HG03460 (cell line): ENCODE results near the gene ARID3C.
"Not testable (repeated sequence)": the region's sequence is repeated elsewhere in the genome, so short reads cannot be mapped to it uniquely, and the experiment has no call there.

Experiments
- ATAC-seq: cut with Tn5 transposase; IDR thresholded peaks from one replicate; pipeline ENCODE4 v1.9.1; 2021; ENCODE audit not compliant: unreplicated experiment

The ARID3C gene

DNA sequence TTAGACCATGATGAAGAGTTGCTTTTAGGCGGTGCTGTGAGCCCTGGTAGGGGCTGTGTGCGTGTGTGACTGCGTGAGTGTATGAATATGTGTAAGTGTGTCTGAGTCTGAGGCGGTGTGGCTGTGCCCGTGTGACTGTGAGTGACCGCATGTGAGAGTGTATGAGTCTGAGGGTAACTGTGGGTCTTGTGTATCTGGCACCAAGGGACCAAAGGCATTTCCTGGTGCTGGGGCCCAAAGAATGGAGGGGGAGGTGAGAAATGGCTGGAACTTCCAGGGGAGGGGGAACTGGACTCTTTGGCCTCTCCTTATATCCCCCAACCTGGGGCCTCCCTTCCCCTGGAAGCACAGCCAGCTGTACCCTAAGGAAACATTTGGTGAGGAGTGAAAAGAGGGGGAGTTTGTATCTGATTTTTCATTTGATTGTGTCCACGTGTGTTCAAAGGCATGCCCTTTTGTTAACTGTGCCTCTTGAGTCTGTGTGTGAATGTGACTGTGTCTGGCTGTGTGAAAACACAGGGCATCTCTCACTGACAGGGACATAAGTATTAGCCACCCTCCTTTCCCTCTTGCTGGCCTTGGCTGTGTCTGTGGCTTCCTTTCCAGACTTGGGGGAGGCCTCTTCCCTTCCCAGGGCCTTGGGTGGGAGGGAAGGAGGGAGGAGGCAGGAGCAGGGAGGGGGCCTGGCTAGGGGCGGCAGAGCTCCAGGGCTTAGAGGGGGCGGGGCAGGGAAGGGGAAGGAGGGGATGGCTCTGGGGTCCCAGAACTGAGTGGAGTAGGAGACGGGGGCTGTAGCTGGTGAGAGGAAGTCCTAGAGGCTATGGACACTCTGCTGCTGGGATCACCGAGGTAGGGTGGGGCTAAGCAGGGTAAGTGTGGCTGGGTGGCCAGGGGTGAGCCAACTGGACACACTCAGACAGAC is 24.5 kb upstream of the ARID3C start:
- ATAC-seq = no peak

DNA sequence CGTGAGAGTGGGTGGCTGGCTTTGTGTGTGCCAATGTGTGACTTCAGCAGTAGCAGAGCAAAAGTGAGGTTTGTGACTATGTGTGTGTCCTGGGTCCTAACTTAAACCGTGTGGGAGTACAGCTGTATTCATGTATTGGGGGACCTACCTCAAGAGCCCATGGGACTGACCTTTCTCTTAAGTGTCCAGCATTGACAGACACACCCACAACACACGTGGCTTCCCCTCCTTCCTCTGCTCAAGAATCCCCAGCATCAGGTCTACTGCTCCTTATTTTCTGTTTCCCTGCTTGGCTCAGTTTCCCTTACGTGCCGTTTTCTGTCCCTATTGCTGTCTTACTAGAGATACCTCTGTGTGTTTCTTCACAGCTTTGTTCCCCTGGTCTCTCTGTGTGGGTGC is 23.7 kb upstream of the ARID3C start:
- no peak for ATAC-seq

DNA sequence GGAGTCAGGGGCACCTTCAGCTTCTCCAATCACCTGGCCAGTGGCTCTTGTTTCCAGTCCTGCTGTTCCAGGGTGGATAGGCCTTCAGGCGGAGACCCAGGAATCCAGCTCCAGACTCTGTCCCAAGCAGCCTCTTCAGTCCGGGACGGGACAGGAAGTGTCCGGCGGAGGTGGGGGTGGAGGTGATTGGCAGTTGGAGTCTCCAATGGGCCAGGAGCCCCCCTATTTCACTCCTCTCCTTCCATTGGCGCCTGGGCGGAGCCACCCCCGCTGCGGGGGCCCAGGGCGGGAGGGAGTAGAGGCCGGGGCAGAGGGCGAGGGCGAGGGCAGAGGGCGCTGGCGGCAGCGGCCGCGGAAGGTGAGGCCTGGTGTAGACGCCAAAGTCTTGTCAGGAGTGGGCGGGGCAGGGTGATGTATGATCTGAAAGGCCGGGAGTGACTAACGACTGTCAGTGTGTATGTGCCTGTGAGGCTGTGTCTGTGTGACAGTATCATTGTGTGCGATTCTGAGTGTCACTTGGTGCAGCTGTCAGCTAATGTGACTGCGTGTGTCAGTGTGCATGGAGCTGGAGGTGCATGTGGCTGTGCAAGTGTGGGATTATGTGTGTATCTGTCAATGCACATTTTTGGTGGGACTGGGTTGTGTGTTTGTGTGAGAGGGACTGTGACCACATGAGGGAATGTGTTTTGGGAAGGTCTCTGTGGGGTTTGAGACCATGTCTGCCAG is 23.2 kb upstream of the ARID3C start, which contains the start of gene IL11RA:
Gene IL11RA, plus strand, starts transcription at position 310 of the 726 bp plus-strand sequence. CDS start 3,033 bp downstream, outside the sequence.
- ATAC-seq = no peak

DNA sequence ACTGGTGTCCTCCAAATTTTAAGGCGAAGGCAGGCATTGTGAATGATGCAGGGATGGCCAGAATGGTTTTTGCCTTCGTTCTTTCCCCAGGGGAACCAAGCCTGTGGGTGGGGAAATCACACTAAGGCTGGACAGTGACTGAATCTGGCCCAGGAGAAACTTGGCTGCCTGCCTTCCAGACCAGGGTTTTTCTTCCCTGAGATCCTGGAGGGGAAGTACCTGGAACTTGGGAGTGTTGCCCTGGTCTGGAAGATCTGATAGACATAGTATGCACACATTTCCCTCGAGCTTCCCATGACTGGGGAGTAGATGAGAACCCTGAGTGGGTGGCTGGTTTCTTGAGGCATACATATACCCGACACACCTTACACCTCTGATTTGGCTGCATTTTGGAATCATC is 22.5 kb upstream of the ARID3C start:
- ATAC-seq = no peak

DNA sequence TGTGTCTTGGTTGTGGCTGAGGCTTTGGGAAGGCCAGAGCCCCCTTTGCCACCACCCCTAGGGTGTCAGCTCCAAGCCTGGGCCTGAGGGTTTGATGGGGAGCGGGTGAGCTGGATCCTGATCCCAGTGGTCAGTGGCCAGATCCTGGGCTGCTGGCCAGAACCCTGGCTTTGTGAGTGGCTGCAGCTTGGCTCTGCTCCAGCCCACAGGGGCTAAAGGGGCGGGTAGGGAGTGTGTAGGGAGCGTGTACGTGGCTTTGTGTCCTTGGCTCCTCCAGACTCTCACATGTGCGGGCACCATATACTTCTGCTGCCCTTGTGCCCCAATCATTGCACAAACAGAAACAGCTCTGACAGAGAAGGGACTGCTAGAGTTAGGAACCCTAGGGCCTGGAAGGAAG is 21.9 kb upstream of the ARID3C start:
- no peak for ATAC-seq

DNA sequence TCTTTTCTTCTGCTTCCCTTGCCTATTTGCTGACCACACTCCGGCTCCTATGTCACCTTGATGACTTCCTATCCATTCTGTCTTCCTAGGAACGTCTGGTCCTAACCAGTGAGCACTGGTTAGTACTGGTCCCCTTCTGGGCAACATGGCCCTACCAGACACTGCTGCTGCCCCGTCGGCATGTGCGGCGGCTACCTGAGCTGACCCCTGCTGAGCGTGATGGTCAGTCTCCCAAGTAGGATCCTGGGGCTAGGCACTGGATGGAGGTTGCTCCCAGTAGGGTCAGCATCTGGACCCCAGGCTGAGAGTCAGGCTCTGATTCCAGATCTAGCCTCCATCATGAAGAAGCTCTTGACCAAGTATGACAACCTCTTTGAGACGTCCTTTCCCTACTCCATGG is 19.8 kb upstream of the ARID3C start:
- ATAC-seq = no peak

DNA sequence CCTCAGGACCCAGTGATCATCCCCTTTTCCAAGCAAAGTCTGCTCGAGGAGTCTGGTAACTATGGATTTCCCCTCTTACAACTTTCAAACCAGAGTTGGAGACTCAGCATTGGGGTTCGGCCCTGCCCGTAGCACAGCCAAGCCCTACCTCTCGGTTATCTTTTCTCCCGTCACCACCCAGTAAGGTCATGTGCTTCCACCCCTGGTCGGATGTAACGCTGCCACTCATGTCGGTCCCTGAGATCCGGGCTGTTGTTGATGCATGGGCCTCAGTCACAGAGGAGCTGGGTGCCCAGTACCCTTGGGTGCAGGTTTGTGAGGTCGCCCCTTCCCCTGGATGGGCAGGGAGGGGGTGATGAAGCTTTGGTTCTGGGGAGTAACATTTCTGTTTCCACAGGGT is 18.8 kb upstream of the ARID3C start:
- no peak for ATAC-seq

DNA sequence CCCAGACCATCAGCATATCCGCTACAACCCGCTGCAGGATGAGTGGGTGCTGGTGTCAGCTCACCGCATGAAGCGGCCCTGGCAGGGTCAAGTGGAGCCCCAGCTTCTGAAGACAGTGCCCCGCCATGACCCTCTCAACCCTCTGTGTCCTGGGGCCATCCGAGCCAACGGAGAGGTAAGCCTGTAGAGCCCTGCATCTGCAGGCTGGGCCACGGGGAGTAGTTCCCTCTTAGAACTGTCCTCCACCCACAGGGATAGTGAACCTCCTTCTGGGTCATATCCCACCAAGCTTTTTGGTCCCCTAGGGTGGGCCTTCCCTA is 18.2 kb upstream of the ARID3C start:
- ATAC-seq = peak; percentile 17

DNA sequence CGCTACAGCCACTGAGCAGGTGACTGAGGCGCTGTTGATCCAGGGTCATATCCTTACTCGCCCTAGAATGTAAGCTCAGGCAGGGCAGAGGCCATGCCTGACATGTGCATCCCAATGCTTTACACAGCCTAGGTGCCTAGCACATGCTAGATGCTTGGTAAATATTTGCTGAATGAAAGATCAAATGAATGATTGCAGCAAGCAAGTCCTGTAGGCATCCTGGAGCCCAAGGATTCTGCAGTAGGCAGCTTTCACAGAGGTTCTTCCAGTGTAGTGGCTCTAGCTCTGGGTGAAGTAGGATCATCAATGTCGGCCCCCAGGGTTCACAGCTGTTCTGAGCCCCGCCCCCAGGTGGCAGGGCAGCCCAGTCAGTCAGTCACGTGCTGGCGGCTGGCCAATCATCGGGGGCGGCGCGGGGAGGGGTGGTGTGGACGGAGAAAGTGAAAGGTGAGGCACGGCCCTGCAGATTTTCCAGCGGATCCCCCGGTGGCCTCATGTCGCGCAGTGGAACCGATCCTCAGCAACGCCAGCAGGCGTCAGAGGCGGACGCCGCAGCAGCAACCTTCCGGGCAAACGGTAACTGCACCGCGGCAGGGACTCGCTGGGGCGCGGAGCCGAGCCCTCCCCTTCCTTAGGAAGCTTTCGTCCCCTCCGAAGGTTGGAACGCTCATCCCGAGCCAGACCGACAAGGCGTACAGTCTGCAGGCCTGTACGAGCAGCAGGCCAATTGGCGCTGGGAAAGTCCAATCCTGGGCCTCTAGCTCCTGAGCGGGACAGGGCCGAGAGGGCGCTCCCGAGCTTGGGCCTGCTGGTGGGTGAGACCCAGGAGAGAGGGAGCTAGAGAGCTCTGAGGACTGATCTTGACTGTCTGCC is 17.6 kb upstream of the ARID3C start, which contains the start of gene GALT:
Gene GALT, plus strand, starts transcription at position 465 of the 873 bp plus-strand sequence. Its CDS starts 30 bp downstream, at position 495.
- ATAC-seq = peak; percentile 84

DNA sequence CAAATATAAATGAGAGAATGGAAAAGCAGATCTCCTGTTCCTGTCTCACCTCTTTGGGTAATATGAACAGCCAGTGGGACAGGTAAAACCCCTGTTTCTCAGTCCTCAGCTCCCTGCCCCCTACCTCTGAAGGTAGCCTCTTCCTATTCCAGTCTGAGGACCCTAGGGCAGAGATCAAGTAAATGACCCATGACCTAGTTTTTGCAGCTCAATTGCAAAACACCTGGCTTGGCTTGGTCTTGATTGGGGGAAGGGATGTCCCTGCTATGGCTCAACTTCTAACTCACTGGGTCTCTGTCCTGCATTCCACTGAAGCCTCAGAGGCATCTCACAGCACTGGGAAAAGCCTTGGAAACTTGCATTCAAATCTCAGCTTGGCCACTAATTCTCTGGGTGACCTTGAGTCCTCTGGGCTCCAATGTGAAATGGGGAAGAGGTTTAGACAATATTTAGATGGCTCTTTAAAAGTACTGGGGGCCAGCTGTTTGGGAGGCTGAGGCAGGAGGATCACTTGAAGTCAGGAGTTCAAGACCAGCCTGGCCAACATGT is 16.0 kb upstream of the ARID3C start:
- no peak for ATAC-seq

DNA sequence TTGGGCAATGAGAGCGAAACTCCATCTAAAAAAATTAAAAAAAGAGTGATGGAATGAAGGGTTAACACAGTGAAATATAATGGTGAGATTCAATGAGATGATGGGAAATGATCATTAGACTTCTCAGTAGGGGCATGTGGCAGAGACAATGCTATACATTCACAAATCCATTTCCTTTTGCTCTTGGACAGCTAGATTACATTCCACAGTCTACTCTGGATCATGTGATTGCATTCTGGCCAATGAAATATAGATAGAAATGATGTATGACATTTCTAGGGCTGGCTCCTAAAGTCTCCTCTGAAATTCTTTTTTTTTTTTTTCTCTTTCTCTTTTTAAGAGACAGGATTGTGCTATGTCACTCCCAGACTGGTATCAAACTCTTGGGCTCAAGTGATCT is 13.8 kb upstream of the ARID3C start:
- ATAC-seq = no peak

DNA sequence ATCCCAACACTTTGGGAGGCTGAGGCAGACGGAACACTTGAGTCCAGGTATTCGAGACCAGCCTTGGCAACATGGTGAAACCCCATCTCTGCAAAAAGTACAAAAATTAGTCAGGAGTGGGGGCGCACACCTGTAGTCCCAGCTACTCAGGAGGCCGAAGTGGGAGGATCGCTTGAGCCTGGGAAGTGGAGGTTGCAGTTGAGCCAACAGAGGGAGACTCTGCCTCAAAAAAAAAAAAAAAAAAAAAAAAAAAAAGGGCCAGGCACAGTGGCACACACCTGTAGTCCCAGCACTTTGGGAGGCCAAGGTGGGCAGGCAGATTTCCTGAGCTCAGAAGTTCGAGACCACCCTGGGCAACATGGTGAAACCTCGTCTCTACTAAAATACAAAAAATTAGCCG is 10.5 kb upstream of the ARID3C start:
- not testable (repeated sequence) for ATAC-seq

DNA sequence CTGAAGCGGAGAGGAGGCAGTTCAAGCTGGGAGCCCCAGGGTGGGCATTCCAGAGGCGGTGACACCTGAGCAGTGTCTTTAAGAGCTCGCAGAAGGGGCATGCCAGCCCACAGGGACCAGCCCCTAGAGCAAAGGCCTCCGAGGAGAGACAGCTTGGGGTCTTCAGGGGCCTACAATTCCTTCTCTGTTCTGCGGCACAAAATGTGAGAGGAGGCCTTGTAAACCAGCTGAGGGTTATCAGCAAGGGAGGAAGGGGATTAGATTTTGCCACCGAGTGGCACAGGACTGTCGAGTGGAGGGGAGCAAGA is 9.2 kb upstream of the ARID3C start:
- ATAC-seq = no peak

DNA sequence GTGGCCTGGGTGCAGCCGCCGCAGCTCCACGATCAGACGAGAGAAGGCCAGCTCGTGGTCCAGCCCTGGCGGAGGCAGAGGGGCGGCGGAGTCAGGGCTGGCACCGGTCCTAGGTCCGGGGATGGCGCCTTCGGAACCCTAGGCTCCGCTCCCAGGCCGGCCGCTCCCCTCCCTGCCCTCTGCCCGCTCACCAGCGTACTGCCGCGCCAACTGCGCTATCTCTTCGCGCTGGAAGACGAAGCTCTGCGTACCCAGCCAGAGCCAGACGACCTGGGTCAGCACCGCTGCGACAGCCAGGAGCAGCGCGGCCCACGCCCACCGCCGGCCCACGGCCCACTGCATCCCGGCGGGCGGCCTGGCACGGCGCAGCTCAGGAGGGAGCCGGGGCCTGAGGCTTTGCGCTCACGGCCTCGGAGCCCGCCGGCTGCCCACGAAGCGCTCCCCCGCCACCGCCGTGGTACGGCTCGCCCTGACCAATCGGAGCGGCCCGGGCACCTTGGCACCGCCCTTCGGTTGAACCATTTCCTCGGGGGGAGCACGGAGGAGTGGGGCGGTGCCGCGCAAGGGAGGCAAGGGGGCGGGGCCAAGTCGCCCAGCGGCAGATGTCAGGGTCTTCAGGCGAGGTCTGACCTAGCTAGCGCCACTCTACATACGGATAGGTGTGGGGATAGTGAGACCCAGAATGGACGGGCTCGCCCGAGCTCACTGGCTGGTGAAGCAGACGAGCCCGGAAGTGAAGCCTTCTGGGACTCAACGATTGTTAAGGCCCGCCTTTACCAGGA is 8.7 kb upstream of the ARID3C start, which contains the start of gene SIGMAR1:
Gene SIGMAR1, minus strand, starts transcription at position 432 of the 782 bp plus-strand sequence. Its CDS starts 90 bp downstream, at position 342.
- ATAC-seq = peak; percentile 88

DNA sequence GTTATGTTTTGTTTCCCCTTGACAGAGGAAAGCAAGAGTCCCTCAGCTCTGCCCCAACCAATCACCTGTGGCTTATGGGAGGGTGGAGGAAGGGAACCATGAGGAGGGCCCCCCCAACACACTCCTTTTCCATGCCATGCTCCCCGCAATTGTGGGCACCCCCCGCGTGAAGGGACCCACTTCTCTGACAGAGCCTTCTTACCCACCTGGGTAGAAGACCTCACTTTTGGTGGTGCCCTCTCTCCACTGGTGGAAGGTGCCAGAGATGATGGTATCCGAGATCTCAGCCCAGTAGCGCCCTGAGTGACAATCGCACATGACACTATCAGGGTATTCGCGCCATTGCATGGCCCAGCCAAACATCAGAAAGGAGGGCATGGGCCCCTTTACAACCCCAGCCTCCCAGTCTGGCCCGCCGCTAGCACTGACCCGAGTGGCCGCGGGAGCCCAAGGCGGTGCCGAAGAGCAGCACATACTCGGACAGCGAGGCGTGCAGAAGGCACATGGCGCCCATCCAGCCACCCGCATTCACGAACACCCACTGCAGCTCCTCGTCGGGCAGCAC is 8.0 kb upstream of the ARID3C start:
- ATAC-seq = no peak

DNA sequence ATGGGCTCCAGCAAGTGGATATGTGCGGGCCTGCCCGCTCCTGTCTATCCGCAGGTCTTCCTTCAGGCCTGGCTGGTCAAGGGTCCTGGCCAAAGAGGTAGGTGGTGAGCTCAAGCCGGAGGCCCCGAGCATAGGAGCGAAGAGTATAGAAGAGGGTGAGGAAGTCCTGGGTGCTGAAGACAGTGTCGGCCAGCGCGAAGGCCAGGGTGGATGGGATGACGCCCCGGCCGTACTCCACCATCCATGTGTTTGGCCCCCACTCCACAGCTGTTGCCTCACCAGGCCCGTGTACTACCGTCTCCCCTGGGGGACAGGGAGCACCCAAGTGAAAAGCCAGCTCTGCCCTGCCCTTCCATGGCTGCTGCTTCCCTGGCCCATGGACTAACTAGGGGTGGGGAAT is 6.7 kb upstream of the ARID3C start:
- no peak for ATAC-seq

DNA sequence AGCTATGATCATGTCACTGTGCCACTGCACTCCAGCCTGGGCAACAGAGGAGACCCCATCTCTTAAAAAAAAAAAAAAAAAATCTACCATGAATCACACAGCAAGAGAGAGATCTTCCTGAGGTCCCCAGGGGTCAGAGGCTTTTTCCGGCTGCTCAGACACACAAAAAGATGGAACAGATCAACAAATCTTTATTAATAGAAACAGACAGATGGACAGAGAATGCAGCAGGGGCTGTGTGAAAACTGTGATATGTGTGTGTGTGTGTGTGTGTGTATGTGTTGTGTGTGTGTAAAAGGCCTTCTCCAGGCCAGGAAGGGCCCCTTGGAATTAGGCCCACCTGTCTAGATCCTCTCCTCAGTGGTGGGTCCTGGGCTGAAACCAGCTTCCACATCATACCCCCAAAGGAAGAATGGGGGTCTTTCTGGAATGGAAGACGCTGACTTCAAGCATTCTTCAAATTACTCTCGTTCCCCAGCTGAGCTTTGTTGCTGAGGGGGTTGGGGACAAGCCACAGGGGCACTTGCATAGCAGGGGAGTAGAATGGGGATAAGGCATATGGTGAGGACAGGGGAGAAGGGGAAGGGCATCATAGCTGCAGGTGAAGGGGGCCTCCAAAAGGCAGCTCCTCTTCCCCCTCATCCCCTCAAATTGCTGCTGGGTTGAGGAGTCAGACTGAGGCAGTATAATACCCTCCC is 5.8 kb upstream of the ARID3C start:
- ATAC-seq = no peak

DNA sequence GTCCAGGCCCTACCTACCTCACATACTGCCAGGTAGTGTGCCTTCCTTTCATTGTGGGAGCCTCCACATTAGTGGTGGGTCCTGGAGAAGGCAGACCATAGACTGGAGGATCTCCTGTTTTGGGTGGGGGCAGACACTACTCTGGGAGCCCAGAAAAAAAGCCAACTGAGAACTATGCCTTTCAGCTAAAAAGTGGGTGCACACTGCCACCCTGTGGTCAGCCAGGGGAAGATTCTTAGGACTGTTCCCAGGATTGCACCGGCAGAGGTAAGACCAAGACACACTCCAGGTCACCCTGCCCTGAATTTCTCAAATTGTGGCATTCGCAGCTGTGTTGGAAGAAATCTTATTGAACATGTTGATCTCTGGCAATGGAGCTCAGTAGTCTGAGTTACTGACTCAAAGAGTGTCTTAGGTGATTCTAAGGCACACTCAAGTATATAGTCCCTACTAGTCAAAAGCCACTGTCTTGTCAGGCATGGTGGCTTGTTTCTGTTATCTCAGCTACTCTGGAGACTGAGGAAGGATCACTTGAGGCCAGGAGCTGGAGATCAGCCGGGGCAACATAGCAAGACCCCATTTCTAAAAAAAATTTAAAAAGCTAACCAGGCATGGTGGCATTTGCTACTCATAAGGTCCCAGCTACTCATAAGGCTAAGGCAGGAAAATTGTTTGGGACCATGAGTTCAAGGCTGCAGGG is 5.1 kb upstream of the ARID3C start:
- ATAC-seq = no peak

DNA sequence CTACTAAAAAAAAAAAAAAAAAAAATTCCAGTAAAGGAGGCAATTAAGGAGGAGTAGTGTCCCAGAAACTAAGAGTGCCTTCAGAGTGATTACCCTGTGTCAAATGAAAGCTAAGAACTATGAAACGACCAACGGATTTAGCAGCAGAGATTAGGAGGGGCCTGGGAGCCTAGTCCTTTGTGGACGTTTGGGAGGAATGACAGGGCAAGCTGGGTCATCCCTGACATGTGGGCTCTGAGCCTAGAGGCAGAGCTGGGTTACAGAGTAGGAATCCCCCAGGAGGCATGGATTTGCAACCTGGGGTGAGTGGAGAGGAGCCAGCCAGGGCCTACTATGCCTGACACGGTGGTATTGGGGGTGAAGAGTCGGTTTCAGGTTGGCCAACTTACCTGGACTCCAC is 4.3 kb upstream of the ARID3C start:
- ATAC-seq = no peak
